Mesendoderm (in vitro differentiated cells): ENCODE data around the gene S1PR3. TPM values are rescaled to one million over a fixed set of nuclear protein-coding genes. Genes with fewer than 3 reads are reported as not detected.
"Not testable (repeated sequence)": the region's sequence is repeated elsewhere in the genome, so short reads cannot be mapped to it uniquely, and the experiment has no call there.

Source experiments
- DNase-seq: peaks from one replicate; pipeline ENCODE4 v3.0.0; 2013
- H2AK5ac ChIP-seq: 2 replicates; pipeline ENCODE4 v1.6.1; 2013; ENCODE audit warnings: low read length, inconsistent platforms
- H2BK120ac ChIP-seq: 2 replicates; pipeline ENCODE4 v1.6.1; 2013; ENCODE audit warnings: low read depth, mild to moderate bottlenecking, low read length, moderate library complexity, mixed read lengths
- H2BK15ac ChIP-seq: replicated peaks from 2 replicates; pipeline ENCODE4 v1.6.1; 2013; ENCODE audit warnings: low read depth, mild to moderate bottlenecking, moderate library complexity
- H2BK5ac ChIP-seq: 2 replicates; pipeline ENCODE4 v1.6.1; 2013; ENCODE audit warnings: low read length, inconsistent platforms
- H3K18ac ChIP-seq: 2 replicates; pipeline ENCODE4 v1.6.1; 2013; ENCODE audit warnings: mild to moderate bottlenecking, low read length, mixed read lengths
- H3K23ac ChIP-seq: one replicate; pipeline ENCODE4 v1.6.1; 2013; ENCODE audit warnings: low read length
- H3K27ac ChIP-seq: 2 replicates; pipeline ENCODE4 v1.5.1; 2013; ENCODE audit warnings: low read depth, mild to moderate bottlenecking, inconsistent platforms, low read length, moderate library complexity
- H3K27me3 ChIP-seq: 2 replicates; pipeline ENCODE4 v1.6.1; 2013; ENCODE audit warnings: low read length, control low read depth, mild to moderate bottlenecking, inconsistent platforms; ENCODE audit not compliant: insufficient read depth, poor library complexity
- H3K36me3 ChIP-seq: 2 replicates; pipeline ENCODE4 v1.6.1; 2013; ENCODE audit warnings: low read length, inconsistent platforms; ENCODE audit not compliant: control insufficient read depth, insufficient read depth
- H3K4ac ChIP-seq: one replicate; pipeline ENCODE4 v1.6.1; 2013; ENCODE audit warnings: low read depth, mild to moderate bottlenecking, low read length, moderate library complexity
- H3K4me1 ChIP-seq: 2 replicates; pipeline ENCODE4 v1.6.1; 2013; ENCODE audit warnings: low read depth, low read length, inconsistent platforms; ENCODE audit not compliant: control insufficient read depth
- H3K4me2 ChIP-seq: 2 replicates; pipeline ENCODE4 v1.6.1; 2013; ENCODE audit warnings: low read length
- H3K4me3 ChIP-seq: 2 replicates; pipeline ENCODE4 v1.5.1; 2013; ENCODE audit warnings: mild to moderate bottlenecking, low read length
- H3K56ac ChIP-seq: one replicate; pipeline ENCODE4 v1.6.1; 2013; ENCODE audit warnings: low read length
- H3K79me1 ChIP-seq: 2 replicates; pipeline ENCODE4 v1.6.1; 2013; ENCODE audit warnings: low read length, inconsistent platforms
- H3K79me2 ChIP-seq: 2 replicates; pipeline ENCODE4 v1.6.1; 2013; ENCODE audit warnings: mild to moderate bottlenecking, low read length; ENCODE audit not compliant: control insufficient read depth, insufficient read depth
- H3K9ac ChIP-seq: 2 replicates; pipeline ENCODE4 v1.6.1; 2013; ENCODE audit warnings: low read length, inconsistent platforms
- H4K5ac ChIP-seq: one replicate; pipeline ENCODE4 v1.6.1; 2013; ENCODE audit warnings: low read length
- H4K8ac ChIP-seq: one replicate; pipeline ENCODE4 v1.6.1; 2013; ENCODE audit warnings: low read depth, mild to moderate bottlenecking, control low read depth, low read length, moderate library complexity
- WGBS: extraction: QIAGEN DNeasy Blood & Tissue Kit; methylation state at CpG from one replicate; pipeline ENCODE4 v1.1.7; 2013; ENCODE audit warnings: low lambda C conversion rate, missing lambda C conversion rate; ENCODE audit not compliant: insufficient coverage; ENCODE audit errors: extremely low coverage; 5-methylcytosine and 5-hydroxymethylcytosine counted together
- polyA plus RNA-seq, 2 experiments: library from polyadenylated mRNA; stranded (reverse); fragments of 200-250 nt; gene quantifications; one replicate each; pipeline ENCODE4 v1.2.3, GENCODE V29; 2013

S1PR3 gene
- 7.0 TPM for polyA plus RNA-seq (2013, experiment 1 of 2)
- 7.0 TPM for polyA plus RNA-seq (2013, experiment 2 of 2)

- WGBS: no CpG with 5 or more reads among the region's 94 CpGs
- Histone ChIP-seq H3K36me3 (peaks cover 3% of the 10 kb centered on the region), H4K8ac (no peak within 1 kb of the TSS), H3K27me3 (no peaks in the 10 kb centered on the region), H3K18ac (peak within 1 kb of the TSS; percentile 98), H4K5ac (no peak within 1 kb of the TSS), H2BK120ac (no peak within 1 kb of the TSS), H3K4me1 (peaks cover 11% of the 10 kb centered on the region), H3K9ac (peak within 1 kb of the TSS; percentile 93), H3K56ac (peak within 1 kb of the TSS; percentile 97), H3K4me3 (peak within 1 kb of the TSS; percentile 95), H2AK5ac (no peak within 1 kb of the TSS), H3K4ac (peak within 1 kb of the TSS; percentile 4), H3K79me2 (peaks cover 12% of the 10 kb centered on the region), H3K27ac (peak within 1 kb of the TSS; percentile 73), H3K79me1 (peaks cover 5% of the 10 kb centered on the region), H2BK5ac (no peak within 1 kb of the TSS), H2BK15ac (no peak within 1 kb of the TSS), H3K23ac (peak within 1 kb of the TSS; percentile 74), H3K4me2 (peak within 1 kb of the TSS; percentile 94)
- DNase-seq: peak; percentile 79
These were observed at the start of gene S1PR3 for GRCh38 chr9:88991066-88992034. S1PR3 (plus strand) TSS chr9:88991468; CDS start chr9:89001201, 9,733 bp downstream.

- not testable (repeated sequence) for H3K36me3 ChIP-seq, DNase-seq, H4K8ac ChIP-seq, H3K27me3 ChIP-seq, H3K18ac ChIP-seq, H3K4me3 ChIP-seq, H3K9ac ChIP-seq, H2BK15ac ChIP-seq, H4K5ac ChIP-seq, H2BK5ac ChIP-seq, H3K79me2 ChIP-seq, H3K4me1 ChIP-seq, H3K23ac ChIP-seq, H2BK120ac ChIP-seq, H3K4me2 ChIP-seq, H3K27ac ChIP-seq, H3K79me1 ChIP-seq, H2AK5ac ChIP-seq, H3K56ac ChIP-seq, H3K4ac ChIP-seq
- no CpG with 5 or more reads among the region's 5 CpGs for WGBS
These were observed 49.7 kb upstream of the S1PR3 start for GRCh38 chr9:88941586-88941985.

GRCh38 chr9:88942411-88942810 is 48.9 kb upstream of the S1PR3 start:
- Histone ChIP-seq H2BK5ac (no peak overlapping the region), H3K36me3 (no peaks in the 10 kb centered on the region), H3K4me3 (no peak overlapping the region), H3K18ac (no peak overlapping the region), H3K27ac (no peak overlapping the region), H3K9ac (no peak overlapping the region), H2BK120ac (no peak overlapping the region), H3K79me1 (no peaks in the 10 kb centered on the region), H3K56ac (no peak overlapping the region), H3K4ac (no peak overlapping the region), H3K79me2 (no peaks in the 10 kb centered on the region), H4K5ac (no peak overlapping the region), H2AK5ac (no peak overlapping the region), H3K23ac (no peak overlapping the region), H4K8ac (no peak overlapping the region), H3K27me3 (no peaks in the 10 kb centered on the region), H3K4me1 (no peaks in the 10 kb centered on the region), H2BK15ac (no peak overlapping the region), H3K4me2 (no peak overlapping the region)
- peak; percentile 53 for DNase-seq
- WGBS: no CpG with 5 or more reads among the region's 1 CpG

- Histone ChIP-seq H3K4ac (no peak overlapping the region), H3K56ac (no peak overlapping the region), H2AK5ac (no peak overlapping the region), H3K23ac (no peak overlapping the region), H2BK5ac (no peak overlapping the region), H3K27me3 (no peaks in the 10 kb centered on the region), H3K79me2 (no peaks in the 10 kb centered on the region), H3K27ac (no peak overlapping the region), H3K4me2 (no peak overlapping the region), H3K18ac (no peak overlapping the region), H4K5ac (no peak overlapping the region), H3K4me1 (no peaks in the 10 kb centered on the region), H3K4me3 (no peak overlapping the region), H2BK15ac (no peak overlapping the region), H3K79me1 (no peaks in the 10 kb centered on the region), H2BK120ac (no peak overlapping the region), H3K9ac (no peak overlapping the region), H4K8ac (no peak overlapping the region), H3K36me3 (no peaks in the 10 kb centered on the region)
- no CpG with 5 or more reads among the region's 4 CpGs for whole genome bisulfite sequencing
- DNase-seq: no peak
These were observed 45.5 kb upstream of the S1PR3 start for GRCh38 chr9:88945636-88946333.

- Histone ChIP-seq H3K36me3 (no peaks in the 10 kb centered on the region), H3K79me2 (no peaks in the 10 kb centered on the region), H3K4me2 (no peak overlapping the region), H2BK15ac (no peak overlapping the region), H4K5ac (no peak overlapping the region), H3K4me3 (no peak overlapping the region), H3K79me1 (no peaks in the 10 kb centered on the region), H3K4ac (no peak overlapping the region), H3K23ac (no peak overlapping the region), H3K18ac (no peak overlapping the region), H3K27me3 (no peaks in the 10 kb centered on the region), H3K27ac (no peak overlapping the region), H3K56ac (no peak overlapping the region), H2AK5ac (no peak overlapping the region), H2BK120ac (no peak overlapping the region), H3K4me1 (no peaks in the 10 kb centered on the region), H3K9ac (no peak overlapping the region), H4K8ac (no peak overlapping the region), H2BK5ac (no peak overlapping the region)
- no CpG with 5 or more reads among the region's 5 CpGs for WGBS
- DNase-seq: no peak
These were observed 43.4 kb upstream of the S1PR3 start for GRCh38 chr9:88947581-88948573.
